ENCODE measurements around the gene CD209. TPM values are rescaled to one million over a fixed set of nuclear protein-coding genes. Genes with fewer than 3 reads are reported as not detected.

Gene CD209
- total and polyA plus RNA-seq, 7 donors = 0.11 to 13.8 (median 2.7) TPM

- H3K36me3 ChIP-seq (ENCODE audit: insufficient read depth in 1 of 2, low read depth in 1 of 2) = no peaks in the 10 kb centered on the region
- H3K4me3 ChIP-seq = no peak overlapping the region
- intact Hi-C loops (cut with DNase I) = no loop called here
- 31 to 39% (median 35%) methylated on average over 2 of the region's 2 CpGs for WGBS, 3 donors
- ATAC-seq (no peak), DNase-seq (no peak)
- H3K27me3 ChIP-seq (ENCODE audit: insufficient read depth in 3 of 3, low read length in 2 of 3) = peaks cover 0 to 14% (median 0%) of the 10 kb centered on the region in 3 donors
- no peak overlapping the region for H3K27ac ChIP-seq
- H3K4me1 ChIP-seq = no peaks in the 10 kb centered on the region
- TF ChIP-seq CTCF (IDR thresholded peaks at IDR 0.05) = no peak
- H3K9me3 ChIP-seq = no peaks in the 10 kb centered on the region
These were observed 8.1 kb downstream of the CD209 start for GRCh38 chr19:7739211-7739755.

GRCh38 chr19:7738023-7738422 lies 9.3 kb downstream of the CD209 start:
- intact Hi-C loops (cut with DNase I) = no loop called here
- ATAC-seq (no peak), DNase-seq (no peak)
- Histone ChIP-seq H3K4me1 (no peaks in the 10 kb centered on the region), H3K27ac (no peak overlapping the region), H3K36me3 (ENCODE audit: insufficient read depth in 1 of 2, low read depth in 1 of 2) (no peaks in the 10 kb centered on the region), H3K9me3 (no peaks in the 10 kb centered on the region), H3K27me3 (ENCODE audit: insufficient read depth in 3 of 3, low read length in 2 of 3) (peaks cover 0 to 17% (median 0%) of the 10 kb centered on the region in 3 donors), H3K4me3 (no peak overlapping the region)
- no peak for TF ChIP-seq CTCF (IDR thresholded peaks at IDR 0.05)
- 71 to 82% (median 79%) methylated on average over 7 of the region's 7 CpGs for WGBS, 3 donors

- Histone ChIP-seq H3K36me3 (ENCODE audit: insufficient read depth in 1 of 2, low read depth in 1 of 2) (no peaks in the 10 kb centered on the region), H3K4me3 (no peak overlapping the region), H3K4me1 (no peaks in the 10 kb centered on the region), H3K9me3 (no peaks in the 10 kb centered on the region), H3K27ac (no peak overlapping the region), H3K27me3 (ENCODE audit: insufficient read depth in 3 of 3, low read length in 2 of 3) (peaks cover 0 to 17% (median 0%) of the 10 kb centered on the region in 3 donors)
- 77 to 79% (median 78%) methylated on average over 11 of the region's 11 CpGs for WGBS, 3 donors
- DNase-seq = no peak
- intact Hi-C loops (cut with DNase I) = no loop called here
- no peak for ATAC-seq
- no peak for TF ChIP-seq CTCF (IDR thresholded peaks at IDR 0.05)
These were observed 10.1 kb downstream of the CD209 start for GRCh38 chr19:7737215-7737614.

- Histone ChIP-seq H3K9me3 (no peaks in the 10 kb centered on the region), H3K4me1 (no peaks in the 10 kb centered on the region), H3K4me3 (no peak overlapping the region), H3K36me3 (ENCODE audit: insufficient read depth in 1 of 2, low read depth in 1 of 2) (no peaks in the 10 kb centered on the region), H3K27me3 (ENCODE audit: insufficient read depth in 3 of 3, low read length in 2 of 3) (peaks cover 0 to 25% (median 7%) of the 10 kb centered on the region in 3 donors), H3K27ac (no peak overlapping the region)
- WGBS, 3 donors = 32 to 75% (median 50%) methylated on average over 1 of the region's 1 CpG
- no peak for DNase-seq
- ATAC-seq = no peak
- intact Hi-C loops (cut with DNase I) = no loop called here
- TF ChIP-seq CTCF (IDR thresholded peaks at IDR 0.05) = no peak
These were observed 11.2 kb downstream of the CD209 start for GRCh38 chr19:7736148-7736547.
